Measurements from ENCODE around the gene ZNF341.
"Not testable (repeated sequence)": the region's sequence is repeated elsewhere in the genome, so short reads cannot be mapped to it uniquely, and the experiment has no call there.

ZNF341 gene

DNA sequence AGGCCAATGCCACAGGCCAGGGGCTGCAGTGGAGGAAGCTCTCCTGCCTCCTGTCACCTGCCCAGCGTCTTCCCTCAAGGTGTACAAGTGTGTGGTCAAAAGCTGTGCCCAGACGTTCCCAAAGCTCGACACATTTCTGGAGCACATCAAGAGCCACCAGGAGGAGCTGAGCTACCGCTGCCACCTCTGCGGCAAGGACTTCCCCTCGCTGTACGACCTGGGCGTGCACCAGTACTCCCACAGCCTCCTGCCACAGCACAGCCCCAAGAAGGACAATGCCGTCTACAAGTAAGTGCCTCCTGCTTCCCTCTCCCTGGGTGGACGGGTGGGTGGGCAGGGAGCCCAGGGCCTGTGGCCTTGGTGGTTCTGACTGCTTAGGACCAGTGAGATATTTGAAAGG, 38.2 kb downstream of the ZNF341 start:
- DNase-seq (ENCODE audit: low read depth) = no peak

DNA sequence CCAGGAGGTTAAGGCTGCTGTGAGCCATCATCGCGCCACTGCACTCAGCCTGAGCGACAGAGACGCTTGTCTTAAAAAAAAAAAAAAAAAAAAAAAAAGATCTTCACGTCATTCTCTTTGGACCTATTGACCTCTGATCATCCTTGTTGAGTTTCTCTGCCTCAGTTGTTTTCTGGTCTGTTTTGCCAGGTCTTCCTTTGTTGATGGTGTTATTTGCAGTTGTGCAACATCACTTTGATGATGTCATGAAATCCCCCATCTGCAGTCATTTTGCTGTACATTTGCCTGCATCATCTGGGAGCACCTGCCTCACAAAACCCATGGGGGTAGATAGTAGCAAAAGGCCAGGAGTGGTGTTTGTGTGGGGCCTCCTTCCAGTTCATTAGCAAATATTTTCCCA, 40.1 kb downstream of the ZNF341 start:
- DNase-seq (ENCODE audit: low read depth) = no peak

DNA sequence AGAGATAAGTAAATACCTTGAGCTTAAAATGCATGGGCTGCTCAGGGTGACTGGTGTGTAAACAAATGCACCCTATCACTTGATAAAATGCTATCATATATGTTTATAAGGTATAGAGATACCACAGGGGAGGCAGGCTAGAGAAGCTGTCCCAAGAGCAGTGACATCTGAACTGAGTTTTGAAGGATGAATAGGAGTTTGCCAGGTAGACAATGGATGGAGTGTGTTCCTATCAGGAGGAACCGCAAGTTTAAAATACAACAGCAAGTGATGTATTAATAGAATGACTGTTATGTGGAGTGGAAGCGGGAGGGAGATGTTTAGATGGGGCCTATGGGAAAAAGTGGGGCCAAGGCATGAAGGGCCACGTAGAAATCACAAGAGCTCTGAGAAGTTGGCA, 40.6 kb downstream of the ZNF341 start:
- no peak for DNase-seq (ENCODE audit: low read depth)

DNA sequence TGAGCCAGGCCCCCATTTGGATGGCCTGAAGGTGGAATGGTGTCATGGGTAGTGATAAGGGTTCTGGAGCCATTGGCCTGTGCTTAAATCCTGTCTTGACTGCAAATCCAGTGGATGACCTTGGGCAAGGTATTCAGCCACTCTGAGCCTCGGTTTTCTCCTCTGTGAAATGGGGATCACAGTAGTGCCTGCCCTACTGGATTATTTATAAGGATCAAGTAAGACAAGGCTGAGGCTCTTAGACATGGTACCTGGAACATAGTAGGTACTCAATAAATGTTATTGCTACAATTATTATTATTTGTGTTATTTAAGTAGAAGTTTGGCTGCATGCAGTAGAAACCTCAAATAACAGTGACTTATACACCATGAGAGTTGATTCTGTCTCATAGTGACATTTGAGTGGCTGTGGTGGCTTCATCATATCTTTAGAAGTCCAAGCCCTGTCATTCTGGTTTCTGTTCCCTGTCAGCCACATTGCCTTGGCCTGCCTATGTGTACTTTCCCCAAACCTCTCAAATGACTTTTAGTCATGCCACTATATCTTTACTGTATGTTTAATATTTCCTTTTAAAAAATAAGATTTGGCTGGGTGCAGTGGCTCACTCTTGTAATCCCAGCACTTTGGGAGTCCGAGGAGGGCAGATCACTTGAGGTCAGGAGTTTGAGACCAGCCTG, 41.8 kb downstream of the ZNF341 start:
- DNase-seq (ENCODE audit: low read depth) = no peak

DNA sequence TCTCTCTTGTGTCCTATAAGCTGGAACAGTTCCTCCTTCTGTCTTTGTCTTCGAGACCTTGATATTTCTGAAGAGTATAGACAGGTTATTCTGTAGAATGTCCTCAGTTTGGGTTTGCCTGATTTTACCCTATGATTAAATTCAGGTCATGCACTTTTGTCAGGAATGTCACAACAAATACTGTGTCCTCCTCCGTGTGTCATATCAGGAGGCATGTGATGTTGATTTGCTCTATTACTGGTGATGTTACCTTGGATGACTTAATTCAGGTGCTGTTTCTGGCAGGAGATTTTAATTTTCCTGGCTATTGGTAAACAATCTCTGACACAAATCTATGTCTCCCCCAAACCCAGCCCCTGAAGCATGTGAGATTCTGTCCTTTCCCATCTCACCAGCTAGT, 46.0 kb downstream of the ZNF341 start:
- no peak for DNase-seq (ENCODE audit: low read depth)

DNA sequence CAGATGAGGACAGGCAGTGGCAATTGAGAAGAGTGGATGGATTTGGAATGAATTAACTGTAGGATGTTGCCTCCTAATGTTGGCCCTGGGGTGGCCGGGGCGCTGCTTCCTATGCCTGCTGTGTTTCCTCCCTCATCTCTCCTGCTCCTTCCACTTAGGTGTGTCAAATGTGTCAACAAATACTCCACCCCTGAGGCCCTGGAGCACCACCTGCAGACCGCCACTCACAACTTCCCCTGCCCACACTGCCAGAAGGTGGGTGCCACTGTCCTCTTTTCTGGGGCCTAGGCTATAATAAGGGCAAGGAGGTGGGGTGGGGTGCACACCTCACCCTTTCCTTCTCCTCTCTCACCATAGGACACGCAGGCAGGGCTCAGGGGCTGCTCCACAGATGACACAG, 49.3 kb downstream of the ZNF341 start:
- DNase-seq (ENCODE audit: low read depth) = no peak

DNA sequence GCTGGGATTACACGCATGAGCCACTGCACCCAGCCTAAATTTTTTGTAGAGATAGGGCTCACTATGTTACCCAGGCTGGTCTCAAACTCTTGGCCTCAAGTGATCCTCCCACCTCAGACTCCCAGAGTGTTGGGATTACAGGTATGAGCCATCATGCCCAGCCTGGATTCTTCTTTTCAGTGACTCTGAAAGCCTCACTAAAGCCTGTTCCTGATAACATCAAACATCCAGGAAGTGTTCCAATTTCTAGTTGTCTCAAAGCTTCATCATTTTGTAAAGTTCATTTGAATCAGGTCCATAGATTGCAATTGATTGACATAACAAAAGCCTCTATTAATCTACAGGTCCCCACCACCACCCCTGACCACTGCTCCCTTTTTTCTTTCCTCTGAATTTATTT, 50.1 kb downstream of the ZNF341 start:
- no peak for DNase-seq (ENCODE audit: low read depth)

DNA sequence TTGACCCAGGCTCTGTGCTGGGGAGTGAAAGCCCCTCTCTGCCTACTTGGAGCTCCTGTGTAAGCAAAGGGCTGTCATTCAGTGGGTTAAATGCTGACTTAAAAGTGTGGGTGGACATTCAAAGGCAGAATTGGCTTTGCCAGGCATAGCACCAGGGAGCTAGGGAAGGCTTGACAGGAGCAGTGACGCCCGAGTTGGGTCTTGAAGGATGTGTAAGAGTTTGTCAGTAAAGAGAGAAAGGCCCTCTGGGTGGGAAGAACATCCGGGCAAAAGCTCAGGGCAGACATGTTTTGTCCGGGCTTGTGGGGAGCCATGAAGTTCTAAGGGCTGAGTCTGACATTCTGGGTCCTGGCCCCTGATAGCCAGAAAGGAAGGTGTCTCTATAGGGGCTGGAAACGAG, 51.5 kb downstream of the ZNF341 start:
- no peak for DNase-seq (ENCODE audit: low read depth)

DNA sequence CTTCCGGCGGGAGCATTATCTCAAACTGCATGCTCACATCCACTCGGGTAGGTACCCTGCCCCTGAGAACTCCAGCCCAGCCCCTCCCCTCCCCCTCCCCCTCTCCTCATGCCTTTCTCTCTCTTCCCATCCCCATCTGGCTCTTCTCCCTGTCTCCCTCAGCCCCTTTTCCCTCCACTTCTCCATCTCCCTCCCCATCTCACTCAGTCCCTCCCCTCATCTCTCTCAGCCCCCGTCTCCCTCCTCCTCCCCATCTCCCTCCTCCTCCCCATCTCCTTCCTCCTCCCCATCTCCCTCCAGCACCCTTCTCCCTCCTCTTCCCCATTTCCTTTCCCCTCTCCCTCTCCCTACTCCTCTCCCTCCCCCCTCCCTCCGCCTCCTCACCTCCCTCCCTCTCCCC, 52.0 kb downstream of the ZNF341 start:
- no peak for DNase-seq (ENCODE audit: low read depth)

DNA sequence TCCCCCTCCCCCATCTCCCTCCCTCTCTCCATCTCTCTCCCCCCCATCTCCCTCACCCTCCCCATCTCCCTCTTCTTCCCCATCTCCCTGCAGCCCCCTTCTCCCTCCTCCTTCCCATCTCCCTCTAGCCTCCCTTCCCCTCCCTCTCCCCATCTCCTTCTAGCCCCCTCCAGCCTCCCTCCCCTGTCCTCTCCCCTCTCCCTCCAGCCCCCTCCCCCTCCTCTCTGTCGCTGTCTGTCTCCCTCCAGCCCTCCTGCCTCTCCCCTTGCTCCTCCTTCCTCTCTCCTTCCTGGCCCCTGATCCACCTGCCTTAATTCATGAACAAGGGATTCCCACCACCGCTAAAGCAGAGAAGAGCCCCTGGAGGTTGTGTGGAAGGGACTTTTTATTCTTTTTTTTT, 52.4 kb downstream of the ZNF341 start:
- DNase-seq (ENCODE audit: low read depth) = no peak

DNA sequence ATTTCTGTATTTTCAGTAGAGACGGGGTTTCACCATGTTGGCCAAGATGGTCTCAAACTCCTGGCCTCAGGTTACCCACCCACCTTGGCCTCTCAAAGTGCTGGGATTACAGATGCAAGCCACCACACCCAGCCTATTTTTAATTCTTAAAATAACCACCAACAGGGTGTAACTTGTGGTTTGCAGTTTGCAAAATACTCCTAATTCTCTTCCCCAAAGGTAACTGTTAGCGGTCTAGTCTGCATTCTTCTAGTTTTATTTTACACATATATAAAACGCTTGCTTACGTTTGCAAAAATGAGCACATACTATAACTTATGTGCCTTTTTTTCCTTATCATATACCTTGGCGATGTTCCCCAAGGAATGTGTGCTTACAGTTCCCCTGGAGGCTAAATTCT, 53.7 kb downstream of the ZNF341 start:
- no peak for DNase-seq (ENCODE audit: low read depth)

DNA sequence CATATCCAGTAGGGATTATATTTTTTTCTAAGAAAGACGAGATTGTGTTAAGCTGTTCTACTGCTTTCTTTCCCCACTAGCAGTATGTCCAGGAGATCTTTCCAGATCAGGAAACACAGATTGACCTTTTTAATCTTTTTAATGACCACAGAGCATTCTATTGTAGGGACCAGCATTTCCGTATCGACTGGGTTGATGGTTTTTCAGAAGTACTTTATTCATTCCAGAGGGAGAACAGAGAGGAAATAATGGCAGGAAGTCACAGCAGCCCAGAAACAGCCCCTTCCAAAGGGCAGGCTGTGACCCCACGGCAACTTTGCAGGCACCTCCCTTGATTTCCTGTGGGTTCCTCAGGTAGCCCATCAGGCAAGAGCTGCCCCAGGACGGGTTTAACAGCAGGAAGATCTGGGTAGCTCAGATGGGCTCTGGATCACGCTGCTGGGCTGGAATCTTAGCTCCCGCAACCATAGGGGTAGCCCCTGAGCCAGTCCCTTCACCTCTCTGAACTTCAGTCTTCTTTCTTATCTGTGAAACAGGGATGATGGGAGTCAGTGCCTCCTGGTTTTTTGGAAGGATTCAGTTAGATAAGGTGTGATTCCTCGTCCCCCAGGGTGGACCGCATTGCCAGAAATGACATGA, 55.6 kb downstream of the ZNF341 start:
- no peak for DNase-seq (ENCODE audit: low read depth)

DNA sequence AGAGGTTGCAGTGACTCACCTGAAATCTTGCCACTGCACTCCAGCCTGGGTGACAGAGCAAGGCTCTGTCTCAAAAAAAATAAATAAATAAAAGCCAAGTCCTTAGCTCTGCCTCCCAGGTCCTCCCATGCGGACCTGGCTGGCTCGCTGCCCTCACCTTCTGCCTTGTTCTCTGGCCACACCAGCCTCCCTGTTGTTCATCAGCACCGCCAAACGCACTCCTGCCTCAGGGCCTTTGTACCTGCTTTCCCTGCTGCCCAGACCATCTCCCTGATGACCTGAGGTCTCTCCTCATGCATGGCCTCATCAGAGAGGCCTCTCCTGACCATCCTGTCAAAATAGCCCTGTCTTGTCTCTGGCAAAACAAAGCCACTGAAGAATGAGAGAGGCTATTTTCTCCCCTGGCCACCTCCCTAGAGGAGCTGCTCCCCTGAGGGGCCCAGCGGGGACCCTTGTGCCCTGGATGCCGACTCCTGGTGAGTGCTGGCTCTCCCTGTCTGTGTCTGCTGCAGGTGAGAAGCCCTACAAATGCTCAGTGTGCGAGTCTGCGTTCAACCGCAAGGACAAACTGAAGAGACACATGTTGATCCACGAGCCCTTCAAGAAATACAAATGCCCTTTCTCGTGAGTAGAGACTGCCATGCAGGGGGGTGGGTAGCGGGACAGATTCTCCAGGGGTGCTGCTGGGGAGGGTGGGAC, 56.7 kb downstream of the ZNF341 start:
- DNase-seq (ENCODE audit: low read depth) = no peak

DNA sequence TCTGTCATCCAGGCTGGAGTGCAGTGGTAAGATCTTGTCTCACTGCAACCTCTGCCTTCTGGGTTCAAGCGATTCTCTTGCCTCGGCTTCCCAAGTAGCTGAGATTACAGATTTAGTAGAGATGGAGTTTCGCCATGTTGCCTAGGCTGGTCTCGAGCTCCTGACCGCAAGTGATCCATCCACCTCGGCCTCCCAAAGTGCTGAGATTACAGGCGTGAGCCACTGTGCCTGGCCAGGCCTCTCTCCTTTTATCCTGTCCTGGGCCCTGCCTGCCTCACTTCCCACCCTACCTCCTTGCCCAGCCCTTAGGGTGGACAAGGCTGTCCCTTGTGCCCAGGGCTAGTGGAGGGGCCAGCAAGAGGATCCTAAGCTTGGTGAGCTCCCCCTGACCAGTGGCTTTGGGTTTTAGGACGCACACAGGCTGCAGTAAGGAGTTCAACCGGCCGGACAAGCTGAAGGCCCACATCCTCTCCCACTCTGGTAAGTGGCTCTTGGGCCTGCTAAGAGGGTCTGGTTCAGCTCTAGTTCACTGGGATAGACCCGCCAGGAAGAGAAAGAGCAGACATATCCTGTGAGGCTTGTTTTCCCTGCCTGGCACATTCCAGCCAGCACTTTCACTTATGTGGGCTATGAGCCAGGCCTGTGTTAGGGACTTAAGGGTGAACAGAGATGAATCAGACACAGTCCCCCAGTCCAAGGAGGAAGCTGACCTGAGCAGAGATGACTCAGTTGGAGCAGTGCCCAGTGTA, 57.5 kb downstream of the ZNF341 start:
- no peak for DNase-seq (ENCODE audit: low read depth)

DNA sequence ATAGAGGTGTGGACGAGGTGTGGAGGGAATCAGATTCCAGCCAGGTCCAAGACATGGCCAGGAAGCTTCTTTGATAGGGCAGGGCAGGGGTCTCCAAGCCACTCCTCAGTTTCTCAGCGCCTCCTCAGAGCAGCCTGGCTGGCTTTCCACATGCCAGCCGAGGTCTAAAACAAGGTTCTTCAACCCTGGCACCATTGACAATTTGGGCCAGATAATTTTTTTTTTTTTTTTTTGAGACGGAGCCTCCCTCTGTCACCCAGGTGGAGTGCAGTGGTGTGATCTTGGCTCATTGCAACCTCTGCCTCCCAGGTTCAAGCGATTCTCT, 58.0 kb downstream of the ZNF341 start:
- no peak for DNase-seq (ENCODE audit: low read depth)

DNA sequence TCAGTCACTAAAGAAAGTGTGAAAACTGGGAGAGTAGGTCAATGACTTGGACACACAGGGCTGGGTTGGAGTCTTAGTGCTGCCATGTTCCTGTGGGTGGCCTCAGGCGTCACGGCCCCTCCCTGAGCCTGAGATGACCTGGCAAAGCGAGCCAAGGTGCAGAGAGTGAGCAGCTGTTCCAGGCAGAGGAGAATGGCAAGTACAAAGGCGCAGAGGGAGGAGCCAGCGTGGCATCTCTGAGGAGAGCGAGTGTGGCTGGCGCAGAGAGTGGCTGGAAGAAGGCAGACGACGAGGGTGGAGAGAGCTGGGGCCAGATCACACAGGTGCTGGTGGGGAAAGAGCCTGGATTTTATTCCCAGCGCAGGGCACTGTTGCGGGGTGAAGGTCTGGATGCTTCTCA, 58.8 kb downstream of the ZNF341 start:
- DNase-seq (ENCODE audit: low read depth) = no peak

DNA sequence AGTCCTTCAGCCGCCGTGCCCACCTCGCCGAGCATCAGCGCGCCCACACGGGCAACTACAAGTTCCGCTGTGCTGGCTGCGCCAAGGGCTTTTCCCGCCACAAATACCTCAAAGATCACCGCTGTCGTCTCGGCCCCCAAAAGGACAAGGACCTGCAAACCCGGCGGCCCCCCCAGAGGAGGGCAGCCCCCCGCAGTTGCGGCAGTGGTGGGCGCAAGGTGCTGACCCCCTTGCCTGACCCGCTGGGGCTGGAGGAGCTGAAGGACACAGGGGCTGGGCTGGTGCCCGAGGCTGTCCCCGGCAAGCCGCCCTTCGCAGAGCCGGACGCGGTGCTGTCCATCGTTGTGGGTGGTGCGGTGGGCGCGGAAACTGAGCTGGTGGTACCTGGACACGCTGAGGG, 59.2 kb downstream of the ZNF341 start:
- DNase-seq (ENCODE audit: low read depth) = no peak

DNA sequence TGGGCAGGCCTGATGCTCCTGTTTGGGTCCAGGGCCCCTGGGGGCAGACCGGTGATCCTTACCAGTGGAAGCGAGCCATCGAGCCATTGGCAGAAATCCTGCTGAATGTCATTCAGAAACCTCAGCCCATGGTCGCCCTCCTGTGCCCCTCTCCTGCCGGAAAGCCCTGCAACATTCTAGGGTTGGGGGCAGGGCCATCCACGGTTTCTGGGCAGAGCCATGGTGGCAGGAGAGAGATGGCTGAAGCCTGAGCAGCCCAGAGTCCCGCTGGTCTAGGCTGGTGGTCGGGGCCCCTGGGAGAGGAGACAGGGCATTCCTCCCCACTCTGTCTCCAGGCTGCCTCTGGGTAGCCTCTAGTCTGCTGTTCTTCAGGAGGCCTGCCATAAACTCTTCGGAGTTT, 59.7 kb downstream of the ZNF341 start:
- no peak for DNase-seq (ENCODE audit: low read depth)

DNA sequence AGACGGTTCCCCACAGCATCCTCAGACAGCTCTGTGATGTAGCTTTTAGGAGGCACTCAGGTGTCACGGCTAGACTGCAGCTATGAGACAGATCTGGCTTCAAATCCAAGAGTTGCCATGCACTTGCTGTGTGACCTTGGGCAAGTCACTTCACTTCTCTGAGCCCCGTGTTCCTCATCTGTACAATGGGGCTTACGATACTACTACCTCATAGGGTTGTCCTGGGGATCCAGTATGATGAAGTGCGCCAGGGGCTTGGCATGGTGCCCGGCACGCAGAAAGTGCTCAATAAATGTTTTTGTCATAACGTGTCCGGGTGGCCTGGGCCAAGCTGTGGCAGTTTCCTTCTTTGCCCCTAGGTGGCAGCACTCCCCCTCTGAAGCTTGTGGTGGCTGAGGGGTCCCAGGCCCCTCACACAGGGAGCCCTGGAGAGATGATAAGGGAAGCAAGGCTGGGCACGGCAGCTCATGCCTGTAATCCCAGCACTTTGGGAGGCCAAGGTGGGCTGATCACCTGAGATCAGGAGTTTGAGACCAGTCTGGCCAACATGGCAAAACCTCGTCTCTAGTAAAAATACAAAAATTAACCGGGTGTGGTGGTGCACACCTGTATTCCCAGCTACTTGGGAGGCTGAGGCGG, 60.3 kb downstream of the ZNF341 start:
- peak; percentile 23 for DNase-seq (ENCODE audit: low read depth)

DNA sequence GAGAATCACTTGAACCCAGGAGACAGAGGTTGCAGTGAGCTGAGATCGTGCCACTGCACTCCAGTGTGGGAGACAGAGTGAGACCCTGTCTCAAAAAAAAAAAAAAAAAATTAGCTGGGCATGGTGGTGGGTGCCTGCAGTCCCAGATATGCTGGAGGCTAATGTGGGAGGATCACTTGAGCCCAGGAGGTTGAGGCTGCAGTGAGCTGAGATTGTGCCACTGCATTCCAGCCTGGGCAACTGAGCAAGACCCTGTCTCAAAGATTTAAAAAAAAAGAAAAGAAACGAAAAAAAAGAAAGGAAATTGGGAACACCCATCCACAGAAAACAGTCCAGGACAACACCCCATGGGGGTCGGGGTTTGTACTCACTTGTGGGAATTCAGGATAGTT, 60.8 kb downstream of the ZNF341 start:
- DNase-seq (ENCODE audit: low read depth) = not testable (repeated sequence)

DNA sequence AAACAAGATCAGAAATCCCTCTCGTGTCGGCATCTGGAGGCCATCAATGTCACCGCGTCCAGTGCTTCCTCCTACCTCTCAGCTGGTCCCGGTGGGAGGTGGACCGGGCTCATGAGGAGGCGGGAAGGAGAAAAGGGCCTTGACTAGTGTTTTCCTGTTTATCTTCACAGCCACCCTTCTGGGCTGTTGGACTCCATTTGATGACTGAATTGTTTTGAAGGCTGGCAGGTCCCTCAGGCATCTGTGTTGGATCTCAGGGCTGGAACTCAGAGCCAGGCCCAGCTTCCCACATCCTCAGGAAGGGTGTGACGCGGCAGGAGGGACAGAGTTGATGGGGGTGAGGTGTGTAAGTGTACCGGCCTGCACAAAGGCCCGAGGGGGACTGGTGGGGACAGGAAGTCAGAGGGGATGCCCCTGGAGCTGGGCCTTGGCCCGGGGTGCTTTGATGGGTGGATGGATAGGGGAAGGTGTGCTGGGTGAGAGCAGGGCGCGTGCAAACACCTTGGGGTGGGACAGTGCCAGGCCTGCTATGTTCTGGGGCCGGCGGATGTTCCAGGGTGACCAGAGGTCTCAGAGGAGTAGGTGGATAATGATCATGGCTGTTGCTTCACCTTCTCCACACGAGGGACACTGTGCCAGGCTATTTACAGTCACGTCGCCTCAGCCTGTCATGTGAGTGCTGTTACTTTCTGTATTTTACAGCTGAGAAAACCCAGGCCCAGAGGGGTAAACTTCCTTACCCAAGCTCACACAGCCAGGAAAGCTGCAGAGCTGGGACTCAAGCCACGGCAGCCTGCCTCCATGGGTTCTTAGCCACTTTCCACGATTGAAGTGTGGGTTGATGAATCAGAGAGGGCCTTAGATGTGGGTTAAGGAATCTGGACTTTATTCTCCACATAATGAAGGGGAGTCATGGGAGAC, 61.5 kb downstream of the ZNF341 start:
- DNase-seq (ENCODE audit: low read depth) = no peak

Measured in stimulated activated CD8-positive, alpha-beta memory T cell treated with anti-CD3 and anti-CD28 coated beads, Interleukin-15, amount 100 ng/mL, for 24 hours (primary cell).